Bone marrow (tissue), 2 donors: ENCODE data around the gene C3orf18.

Experiments
- DNase-seq, 2 donors: peaks; one replicate each; lab custom pipeline; 2025; lab: John Stamatoyannopoulos, UW

Gene C3orf18

GRCh38 chr3:50551054-50551659 is 16.4 kb downstream of the C3orf18 start:
- DNase-seq = no peak

GRCh38 chr3:50550079-50550736 is 17.3 kb downstream of the C3orf18 start:
- peak in 1 of 2 donors; percentile 11 for DNase-seq

- DNase-seq = no peak
These were observed 18.3 kb downstream of the C3orf18 start for GRCh38 chr3:50549226-50549625.

GRCh38 chr3:50545781-50546180 is 21.8 kb downstream of the C3orf18 start:
- DNase-seq = no peak

GRCh38 chr3:50542177-50543034 is 25.1 kb downstream of the C3orf18 start:
- DNase-seq = peak in 1 of 2 donors; percentile 15

- DNase-seq = no peak
These were observed 27.9 kb downstream of the C3orf18 start for GRCh38 chr3:50539356-50540286.

- no peak for DNase-seq
These were observed 30.0 kb downstream of the C3orf18 start for GRCh38 chr3:50537421-50538129.

- DNase-seq = no peak
These were observed 30.9 kb downstream of the C3orf18 start for GRCh38 chr3:50536471-50537180.

- DNase-seq = no peak
These were observed 32.7 kb downstream of the C3orf18 start for GRCh38 chr3:50534681-50535330.

GRCh38 chr3:50533807-50534461 is 33.6 kb downstream of the C3orf18 start:
- no peak for DNase-seq

GRCh38 chr3:50533316-50533715 is 34.2 kb downstream of the C3orf18 start:
- no peak for DNase-seq

- DNase-seq = no peak
These were observed 35.4 kb downstream of the C3orf18 start for GRCh38 chr3:50532062-50532705.

GRCh38 chr3:50531201-50531600 is 36.3 kb downstream of the C3orf18 start:
- DNase-seq = no peak

GRCh38 chr3:50530001-50530970 is 37.3 kb downstream of the C3orf18 start:
- DNase-seq = no peak

- peak; percentile 14 to 19 for DNase-seq
These were observed 41.6 kb downstream of the C3orf18 start for GRCh38 chr3:50525987-50526386.

GRCh38 chr3:50525191-50525910 is 42.2 kb downstream of the C3orf18 start:
- no peak for DNase-seq

GRCh38 chr3:50524746-50525145 is 42.8 kb downstream of the C3orf18 start:
- DNase-seq = no peak
